ENCODE measurements around the gene CDC42BPB.

The CDC42BPB gene

DNA sequence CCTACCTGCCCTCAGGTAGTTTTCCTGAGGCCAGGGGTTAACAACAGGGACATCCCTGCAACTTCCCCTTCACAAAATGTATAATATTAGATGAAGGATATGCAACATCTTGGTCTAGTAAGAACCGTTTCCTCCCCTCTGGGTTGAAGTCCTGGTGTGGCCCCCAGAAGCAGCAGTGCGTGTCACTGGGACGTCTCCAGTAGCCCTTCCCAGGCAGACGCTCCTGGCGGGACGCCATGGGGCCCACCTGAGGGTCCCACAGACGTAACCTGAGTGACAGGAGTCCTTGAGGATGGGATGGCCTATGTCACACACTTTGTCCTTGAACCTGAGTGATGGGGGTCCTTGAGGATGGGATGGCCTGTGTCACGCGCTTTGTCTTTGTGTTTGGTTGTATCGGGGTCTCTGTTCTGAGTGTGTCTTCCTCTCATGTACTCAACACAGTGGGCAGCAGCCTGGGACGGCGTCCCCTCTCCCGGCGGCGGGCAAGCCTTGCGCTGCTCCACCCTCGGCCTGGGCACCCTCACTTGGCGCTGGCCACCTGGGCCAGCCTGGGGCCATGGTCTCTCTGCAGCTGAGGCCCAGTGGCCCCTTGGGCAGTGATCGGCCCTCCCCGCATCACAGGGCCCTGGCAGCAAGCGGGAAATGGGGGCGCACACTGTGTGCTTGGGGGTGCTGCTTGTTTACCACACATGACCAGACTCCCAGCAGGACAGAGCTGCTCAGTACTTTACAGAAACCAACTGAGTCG lies 149.2 kb downstream of the CDC42BPB start:
- intact Hi-C loops (cut with DNase I; ENCODE audit: low total_unique reads) = no loop called here
- DNase-seq = no peak
- Histone ChIP-seq H3K27ac (no peak overlapping the region), H3K9me3 (no peaks in the 10 kb centered on the region), H3K36me3 (peaks cover 9 to 53% (median 28%) of the 10 kb centered on the region in 3 donors), H3K4me1 (no peaks in the 10 kb centered on the region), H3K4me3 (no peak overlapping the region), H3K27me3 (no peaks in the 10 kb centered on the region)
- no peak for TF ChIP-seq CTCF (IDR thresholded peaks at IDR 0.05)

GRCh38 chr14:102907303-102907844 lies 150.0 kb downstream of the CDC42BPB start:
- Histone ChIP-seq H3K4me3 (no peak overlapping the region), H3K9me3 (no peaks in the 10 kb centered on the region), H3K4me1 (no peaks in the 10 kb centered on the region), H3K27me3 (no peaks in the 10 kb centered on the region), H3K27ac (no peak overlapping the region), H3K36me3 (peaks cover 9 to 52% (median 31%) of the 10 kb centered on the region in 3 donors)
- DNase-seq = no peak
- no peak for TF ChIP-seq CTCF (IDR thresholded peaks at IDR 0.05)
- intact Hi-C loops (cut with DNase I; ENCODE audit: low total_unique reads) = no loop called here

DNA sequence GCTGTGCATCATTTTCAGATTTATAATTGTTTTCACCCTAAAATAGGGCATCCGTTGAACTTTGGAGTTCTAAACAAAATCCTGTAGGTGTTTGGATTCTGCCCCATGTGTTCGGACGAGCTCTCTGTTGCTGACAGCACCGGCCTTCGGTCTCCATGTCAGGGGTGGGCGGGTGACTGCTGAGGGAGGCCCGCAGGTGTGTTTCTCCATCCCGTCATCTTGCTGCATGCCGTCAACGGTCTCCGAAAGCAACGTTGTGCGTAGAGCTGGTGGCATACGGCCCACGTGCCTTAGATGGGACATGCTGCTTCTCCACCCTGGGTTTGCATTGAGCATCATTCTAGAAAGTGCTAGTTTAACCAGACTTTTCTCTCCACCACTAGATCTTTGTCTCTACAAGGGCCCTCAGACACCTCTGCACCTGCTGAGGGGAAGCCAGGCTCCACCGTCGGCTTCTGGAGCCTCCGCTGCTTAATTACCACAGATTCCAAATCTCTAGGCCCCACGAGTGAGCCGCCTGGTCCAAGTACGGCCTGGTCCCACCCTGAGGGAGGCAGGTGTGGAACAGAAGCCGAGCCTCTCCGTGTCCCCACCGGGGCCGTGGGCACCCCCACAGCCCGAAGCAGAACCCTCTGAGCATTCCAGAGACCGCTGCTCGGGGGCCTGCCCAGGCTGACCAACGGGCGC lies 150.6 kb downstream of the CDC42BPB start:
- DNase-seq = no peak
- Histone ChIP-seq H3K9me3 (no peaks in the 10 kb centered on the region), H3K36me3 (peaks cover 9 to 46% (median 31%) of the 10 kb centered on the region in 3 donors), H3K4me3 (no peak overlapping the region), H3K27me3 (no peaks in the 10 kb centered on the region), H3K27ac (no peak overlapping the region), H3K4me1 (no peaks in the 10 kb centered on the region)
- TF ChIP-seq CTCF (IDR thresholded peaks at IDR 0.05) = no peak
- intact Hi-C loops (cut with DNase I; ENCODE audit: low total_unique reads) = no loop called here

DNA sequence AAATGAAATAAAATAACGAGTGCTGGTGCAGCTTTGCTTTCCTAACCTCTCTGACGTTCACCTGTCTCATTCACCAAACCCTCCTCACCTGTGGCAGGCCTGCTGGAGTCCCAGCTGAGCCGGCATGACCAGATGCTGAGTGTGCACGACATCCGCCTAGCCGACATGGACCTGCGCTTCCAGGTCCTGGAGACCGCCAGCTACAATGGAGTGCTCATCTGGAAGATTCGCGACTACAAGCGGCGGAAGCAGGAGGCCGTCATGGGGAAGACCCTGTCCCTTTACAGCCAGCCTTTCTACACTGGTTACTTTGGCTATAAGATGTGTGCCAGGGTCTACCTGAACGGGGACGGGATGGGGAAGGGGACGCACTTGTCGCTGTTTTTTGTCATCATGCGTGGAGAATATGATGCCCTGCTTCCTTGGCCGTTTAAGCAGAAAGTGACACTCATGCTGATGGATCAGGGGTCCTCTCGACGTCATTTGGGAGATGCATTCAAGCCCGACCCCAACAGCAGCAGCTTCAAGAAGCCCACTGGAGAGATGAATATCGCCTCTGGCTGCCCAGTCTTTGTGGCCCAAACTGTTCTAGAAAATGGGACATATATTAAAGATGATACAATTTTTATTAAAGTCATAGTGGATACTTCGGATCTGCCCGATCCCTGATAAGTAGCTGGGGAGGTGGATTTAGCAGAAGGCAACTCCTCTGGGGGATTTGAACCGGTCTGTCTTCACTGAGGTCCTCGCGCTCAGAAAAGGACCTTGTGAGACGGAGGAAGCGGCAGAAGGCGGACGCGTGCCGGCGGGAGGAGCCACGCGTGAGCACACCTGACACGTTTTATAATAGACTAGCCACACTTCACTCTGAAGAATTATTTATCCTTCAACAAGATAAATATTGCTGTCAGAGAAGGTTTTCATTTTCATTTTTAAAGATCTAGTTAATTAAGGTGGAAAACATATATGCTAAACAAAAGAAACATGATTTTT lies 151.9 kb downstream of the CDC42BPB start:
- H3K27ac ChIP-seq = no peak overlapping the region
- H3K36me3 ChIP-seq = peaks cover 9 to 48% (median 31%) of the 10 kb centered on the region in 3 donors
- intact Hi-C loops (cut with DNase I; ENCODE audit: low total_unique reads) = no loop called here
- TF ChIP-seq CTCF (IDR thresholded peaks at IDR 0.05) = no peak
- no peaks in the 10 kb centered on the region for H3K9me3 ChIP-seq
- no peak for DNase-seq
- H3K27me3 ChIP-seq = no peaks in the 10 kb centered on the region
- no peak overlapping the region for H3K4me3 ChIP-seq
- no peaks in the 10 kb centered on the region for H3K4me1 ChIP-seq

- Histone ChIP-seq H3K9me3 (no peaks in the 10 kb centered on the region), H3K4me3 (no peak overlapping the region), H3K36me3 (peaks cover 9 to 54% (median 31%) of the 10 kb centered on the region in 3 donors), H3K27ac (no peak overlapping the region), H3K27me3 (no peaks in the 10 kb centered on the region), H3K4me1 (no peaks in the 10 kb centered on the region)
- intact Hi-C loops (cut with DNase I; ENCODE audit: low total_unique reads) = no loop called here
- DNase-seq = no peak
- TF ChIP-seq CTCF (IDR thresholded peaks at IDR 0.05) = no peak
Measured at GRCh38 chr14:102903889-102904512, 153.3 kb downstream of the CDC42BPB start.
